ENCODE data around the gene CCNK. TPM values are rescaled to one million over a fixed set of nuclear protein-coding genes. Genes with fewer than 3 reads are reported as not detected.

CCNK gene
- total and polyA plus RNA-seq, 4 donors = 11.2 to 40.9 (median 26.5) TPM

GRCh38 chr14:99513183-99513694 lies 32.0 kb downstream of the CCNK start:
- 86% methylated on average over 15 of the region's 15 CpGs for WGBS, 2 donors
- intact Hi-C loops (cut with DNase I) = no loop called here
- DNase-seq (peak; percentile 43 to 67), ATAC-seq (ENCODE audit: low FRiP score) (no peak)
- no peaks in the 10 kb centered on the region for H3K9me3 ChIP-seq (ENCODE audit: control insufficient read depth, low read length)
- H3K27me3 ChIP-seq (ENCODE audit: control insufficient read depth in 1 of 2, insufficient read depth in 2 of 2, low read length in 1 of 2) = no peaks in the 10 kb centered on the region
- no peak overlapping the region for H3K27ac ChIP-seq (ENCODE audit: low read depth in 1 of 2, low read length in 2 of 2)
- no peak overlapping the region for H3K4me3 ChIP-seq (ENCODE audit: low read length in 2 of 2)
- H3K4me1 ChIP-seq (ENCODE audit: control insufficient read depth in 1 of 2, insufficient read depth in 2 of 2, low read length in 2 of 2) = no peaks in the 10 kb centered on the region
- H3K36me3 ChIP-seq (ENCODE audit: control insufficient read depth in 1 of 2, insufficient read depth in 2 of 2, low read length in 1 of 2) = peaks cover 0 to 3% of the 10 kb centered on the region in 2 donors

GRCh38 chr14:99513946-99514551 lies 32.8 kb downstream of the CCNK start:
- no peaks in the 10 kb centered on the region for H3K27me3 ChIP-seq (ENCODE audit: control insufficient read depth in 1 of 2, insufficient read depth in 2 of 2, low read length in 1 of 2)
- intact Hi-C loops (cut with DNase I) = no loop called here
- WGBS, 2 donors = 74% methylated on average over 13 of the region's 13 CpGs
- DNase-seq = peak in 1 of 2 donors; percentile 73
- no peak overlapping the region for H3K27ac ChIP-seq (ENCODE audit: low read depth in 1 of 2, low read length in 2 of 2)
- H3K4me3 ChIP-seq (ENCODE audit: low read length in 2 of 2) = no peak overlapping the region
- peaks cover 0 to 3% of the 10 kb centered on the region in 2 donors for H3K36me3 ChIP-seq (ENCODE audit: control insufficient read depth in 1 of 2, insufficient read depth in 2 of 2, low read length in 1 of 2)
- H3K4me1 ChIP-seq (ENCODE audit: control insufficient read depth in 1 of 2, insufficient read depth in 2 of 2, low read length in 2 of 2) = no peaks in the 10 kb centered on the region
- no peaks in the 10 kb centered on the region for H3K9me3 ChIP-seq (ENCODE audit: control insufficient read depth, low read length)
- ATAC-seq (ENCODE audit: low FRiP score) = no peak

- intact Hi-C loops (cut with DNase I) = no loop called here
- Histone ChIP-seq H3K4me1 (ENCODE audit: control insufficient read depth in 1 of 2, insufficient read depth in 2 of 2, low read length in 2 of 2) (no peaks in the 10 kb centered on the region), H3K27ac (ENCODE audit: low read depth in 1 of 2, low read length in 2 of 2) (no peak overlapping the region), H3K9me3 (ENCODE audit: control insufficient read depth, low read length) (no peaks in the 10 kb centered on the region), H3K36me3 (ENCODE audit: control insufficient read depth in 1 of 2, insufficient read depth in 2 of 2, low read length in 1 of 2) (no peaks in the 10 kb centered on the region), H3K4me3 (ENCODE audit: low read length in 2 of 2) (no peak overlapping the region), H3K27me3 (ENCODE audit: control insufficient read depth in 1 of 2, insufficient read depth in 2 of 2, low read length in 1 of 2) (no peaks in the 10 kb centered on the region)
- DNase-seq = peak; percentile 44 to 75
- no peak for ATAC-seq (ENCODE audit: low FRiP score)
- WGBS, 2 donors = 87 to 90% methylated on average over 19 to 20 of the region's 20 CpGs
Observed at GRCh38 chr14:99514552-99515300, 33.5 kb downstream of the CCNK start.

GRCh38 chr14:99515301-99516155 lies 34.3 kb downstream of the CCNK start:
- no peaks in the 10 kb centered on the region for H3K36me3 ChIP-seq (ENCODE audit: control insufficient read depth in 1 of 2, insufficient read depth in 2 of 2, low read length in 1 of 2)
- H3K4me1 ChIP-seq (ENCODE audit: control insufficient read depth in 1 of 2, insufficient read depth in 2 of 2, low read length in 2 of 2) = no peaks in the 10 kb centered on the region
- no peak overlapping the region for H3K27ac ChIP-seq (ENCODE audit: low read depth in 1 of 2, low read length in 2 of 2)
- ATAC-seq (ENCODE audit: low FRiP score) (no peak), DNase-seq (peak; percentile 34 to 56)
- intact Hi-C loops (cut with DNase I) = no loop called here
- no peaks in the 10 kb centered on the region for H3K27me3 ChIP-seq (ENCODE audit: control insufficient read depth in 1 of 2, insufficient read depth in 2 of 2, low read length in 1 of 2)
- H3K9me3 ChIP-seq (ENCODE audit: control insufficient read depth, low read length) = no peaks in the 10 kb centered on the region
- H3K4me3 ChIP-seq (ENCODE audit: low read length in 2 of 2) = no peak overlapping the region
- WGBS, 2 donors = 89% methylated on average over 27 of the region's 27 CpGs

- Histone ChIP-seq H3K27me3 (ENCODE audit: control insufficient read depth in 1 of 2, insufficient read depth in 2 of 2, low read length in 1 of 2) (no peaks in the 10 kb centered on the region), H3K27ac (ENCODE audit: low read depth in 1 of 2, low read length in 2 of 2) (no peak overlapping the region), H3K36me3 (ENCODE audit: control insufficient read depth in 1 of 2, insufficient read depth in 2 of 2, low read length in 1 of 2) (no peaks in the 10 kb centered on the region), H3K9me3 (ENCODE audit: control insufficient read depth, low read length) (no peaks in the 10 kb centered on the region), H3K4me1 (ENCODE audit: control insufficient read depth in 1 of 2, insufficient read depth in 2 of 2, low read length in 2 of 2) (no peaks in the 10 kb centered on the region), H3K4me3 (ENCODE audit: low read length in 2 of 2) (no peak overlapping the region)
- DNase-seq (peak; percentile 48 to 72), ATAC-seq (ENCODE audit: low FRiP score) (no peak)
- intact Hi-C loops (cut with DNase I) = no loop called here
- WGBS, 2 donors = 79 to 80% methylated on average over 23 to 24 of the region's 24 CpGs
Observed at GRCh38 chr14:99516156-99516870, 35.1 kb downstream of the CCNK start.

- intact Hi-C loops (cut with DNase I) = no loop called here
- ATAC-seq (ENCODE audit: low FRiP score) (no peak), DNase-seq (peak; percentile 35 to 72)
- H3K9me3 ChIP-seq (ENCODE audit: control insufficient read depth, low read length) = no peaks in the 10 kb centered on the region
- no peak overlapping the region for H3K4me3 ChIP-seq (ENCODE audit: low read length in 2 of 2)
- WGBS, 2 donors = 75 to 83% methylated on average over 14 of the region's 14 CpGs
- H3K27me3 ChIP-seq (ENCODE audit: control insufficient read depth in 1 of 2, insufficient read depth in 2 of 2, low read length in 1 of 2) = no peaks in the 10 kb centered on the region
- no peaks in the 10 kb centered on the region for H3K4me1 ChIP-seq (ENCODE audit: control insufficient read depth in 1 of 2, insufficient read depth in 2 of 2, low read length in 2 of 2)
- no peak overlapping the region for H3K27ac ChIP-seq (ENCODE audit: low read depth in 1 of 2, low read length in 2 of 2)
- no peaks in the 10 kb centered on the region for H3K36me3 ChIP-seq (ENCODE audit: control insufficient read depth in 1 of 2, insufficient read depth in 2 of 2, low read length in 1 of 2)
Observed at GRCh38 chr14:99516871-99517642, 35.8 kb downstream of the CCNK start.

GRCh38 chr14:99517643-99518381 lies 36.6 kb downstream of the CCNK start:
- H3K4me1 ChIP-seq (ENCODE audit: control insufficient read depth in 1 of 2, insufficient read depth in 2 of 2, low read length in 2 of 2) = no peaks in the 10 kb centered on the region
- ATAC-seq (ENCODE audit: low FRiP score) = no peak
- DNase-seq = peak; percentile 34 to 63
- WGBS, 2 donors = 62 to 66% methylated on average over 16 of the region's 16 CpGs
- H3K27me3 ChIP-seq (ENCODE audit: control insufficient read depth in 1 of 2, insufficient read depth in 2 of 2, low read length in 1 of 2) = no peaks in the 10 kb centered on the region
- intact Hi-C loops (cut with DNase I) = loop anchor here in 1 of 2 donors (1.0 kb wide), 1 partner anchor 110 kb away; no protein-coding TSS in a partner anchor
- H3K9me3 ChIP-seq (ENCODE audit: control insufficient read depth, low read length) = no peaks in the 10 kb centered on the region
- no peaks in the 10 kb centered on the region for H3K36me3 ChIP-seq (ENCODE audit: control insufficient read depth in 1 of 2, insufficient read depth in 2 of 2, low read length in 1 of 2)
- H3K4me3 ChIP-seq (ENCODE audit: low read length in 2 of 2) = no peak overlapping the region
- no peak overlapping the region for H3K27ac ChIP-seq (ENCODE audit: low read depth in 1 of 2, low read length in 2 of 2)
